ENCODE measurements around the gene ZKSCAN5.

The ZKSCAN5 gene

DNA sequence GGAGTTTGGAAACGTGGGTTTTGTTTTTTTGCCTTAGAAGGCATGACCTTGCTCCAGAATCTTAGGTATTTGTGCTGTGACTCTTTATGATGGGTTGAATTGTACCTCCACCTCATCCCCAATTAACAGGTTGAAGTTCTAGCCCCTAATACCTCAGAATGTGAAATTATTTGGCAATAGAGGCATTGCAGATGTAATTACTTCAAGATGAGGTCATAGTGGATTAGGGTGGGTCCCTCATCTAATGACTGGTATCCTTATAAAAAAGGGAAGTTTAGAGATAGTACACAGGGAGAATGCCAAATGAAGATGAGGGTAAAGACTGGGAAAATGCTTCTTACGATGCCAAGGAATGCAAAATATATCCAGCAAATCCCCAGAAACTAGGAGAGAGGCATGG, 50.5 kb downstream of the ZKSCAN5 start:
- Histone ChIP-seq H3F3A (ENCODE audit: insufficient read depth) (peaks cover 25% of the 10 kb centered on the region), H2AFZ (ENCODE audit: low read depth, low read length, severe bottlenecking) (no peak overlapping the region), H4K20me1 (ENCODE audit: low read depth, low read length) (no peaks in the 10 kb centered on the region), H3K9me3 (ENCODE audit: insufficient read depth, low read length) (no peaks in the 10 kb centered on the region), H3K4me2 (ENCODE audit: low read depth, low read length, poor library complexity, severe bottlenecking) (no peak overlapping the region), H3K9ac (ENCODE audit: low read length) (no peak overlapping the region), H3K4me3 (ENCODE audit: insufficient read depth, low read length, poor library complexity, severe bottlenecking) (no peak overlapping the region), H3K9me2 (replicated peaks; ENCODE audit: insufficient read depth, low read length) (no peaks in the 10 kb centered on the region), H3K27ac (ENCODE audit: low read depth, low read length) (no peak overlapping the region), H3K27me3 (ENCODE audit: low read length) (no peaks in the 10 kb centered on the region), H3K79me2 (ENCODE audit: insufficient read depth, low read length) (peaks cover 62% of the 10 kb centered on the region), H3K36me3 (ENCODE audit: low read length) (peaks cover 8% of the 10 kb centered on the region; the same call in 1 of the 2 replicates)
- TF ChIP-seq, protein P1, sequence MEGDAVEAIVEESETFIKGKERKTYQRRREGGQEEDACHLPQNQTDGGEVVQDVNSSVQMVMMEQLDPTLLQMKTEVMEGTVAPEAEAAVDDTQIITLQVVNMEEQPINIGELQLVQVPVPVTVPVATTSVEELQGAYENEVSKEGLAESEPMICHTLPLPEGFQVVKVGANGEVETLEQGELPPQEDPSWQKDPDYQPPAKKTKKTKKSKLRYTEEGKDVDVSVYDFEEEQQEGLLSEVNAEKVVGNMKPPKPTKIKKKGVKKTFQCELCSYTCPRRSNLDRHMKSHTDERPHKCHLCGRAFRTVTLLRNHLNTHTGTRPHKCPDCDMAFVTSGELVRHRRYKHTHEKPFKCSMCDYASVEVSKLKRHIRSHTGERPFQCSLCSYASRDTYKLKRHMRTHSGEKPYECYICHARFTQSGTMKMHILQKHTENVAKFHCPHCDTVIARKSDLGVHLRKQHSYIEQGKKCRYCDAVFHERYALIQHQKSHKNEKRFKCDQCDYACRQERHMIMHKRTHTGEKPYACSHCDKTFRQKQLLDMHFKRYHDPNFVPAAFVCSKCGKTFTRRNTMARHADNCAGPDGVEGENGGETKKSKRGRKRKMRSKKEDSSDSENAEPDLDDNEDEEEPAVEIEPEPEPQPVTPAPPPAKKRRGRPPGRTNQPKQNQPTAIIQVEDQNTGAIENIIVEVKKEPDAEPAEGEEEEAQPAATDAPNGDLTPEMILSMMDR (IDR thresholded peaks at IDR 0.05; ENCODE audit: insufficient read depth, low read length, poor library complexity, severe bottlenecking): no peak
- no peak for TF ChIP-seq EZH2phosphoT487 (conservative IDR thresholded peaks at IDR 0.05; ENCODE audit: low read length)

DNA sequence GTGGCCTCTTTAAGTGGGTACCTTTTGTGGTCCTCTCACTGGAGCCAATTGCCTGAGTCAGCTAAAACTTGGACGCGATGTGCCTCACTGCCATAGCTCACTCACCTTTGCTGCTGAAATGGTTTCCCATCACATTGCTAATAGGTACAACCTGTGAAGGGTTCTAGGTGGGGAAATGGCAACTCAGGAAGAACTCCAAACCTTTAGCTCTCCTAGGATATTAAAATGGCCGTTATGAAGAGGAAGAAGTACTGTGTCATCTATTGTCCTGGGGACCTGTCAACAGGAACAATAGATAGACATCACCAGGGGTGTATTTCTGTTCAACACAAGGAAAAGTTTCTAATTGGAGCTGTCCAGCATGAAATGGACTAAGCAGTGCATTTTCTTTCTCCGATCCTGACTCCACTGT, 52.7 kb downstream of the ZKSCAN5 start:
- H3K9ac ChIP-seq (ENCODE audit: low read length): peak overlapping the region; percentile 95
- peak overlapping the region; percentile 74 for H3K4me2 ChIP-seq (ENCODE audit: low read depth, low read length, poor library complexity, severe bottlenecking)
- H3K4me3 ChIP-seq (ENCODE audit: insufficient read depth, low read length, poor library complexity, severe bottlenecking): peak overlapping the region; percentile 91
- H3K27me3 ChIP-seq (ENCODE audit: low read length): no peaks in the 10 kb centered on the region
- H3K9me2 ChIP-seq (replicated peaks; ENCODE audit: insufficient read depth, low read length): no peaks in the 10 kb centered on the region
- H3K79me2 ChIP-seq (ENCODE audit: insufficient read depth, low read length): peaks cover 67% of the 10 kb centered on the region
- H3K36me3 ChIP-seq (ENCODE audit: low read length): peaks cover 25% of the 10 kb centered on the region
- H3F3A ChIP-seq (ENCODE audit: insufficient read depth): peaks cover 25% of the 10 kb centered on the region
- peak overlapping the region; percentile 84 for H3K27ac ChIP-seq (ENCODE audit: low read depth, low read length)
- H3K9me3 ChIP-seq (ENCODE audit: insufficient read depth, low read length): no peaks in the 10 kb centered on the region
- TF ChIP-seq, protein P1 (IDR thresholded peaks at IDR 0.05; ENCODE audit: insufficient read depth, low read length, poor library complexity, severe bottlenecking): no peak
- TF ChIP-seq EZH2phosphoT487 (conservative IDR thresholded peaks at IDR 0.05; ENCODE audit: low read length): no peak
- H4K20me1 ChIP-seq (ENCODE audit: low read depth, low read length): no peaks in the 10 kb centered on the region
- no peak overlapping the region for H2AFZ ChIP-seq (ENCODE audit: low read depth, low read length, severe bottlenecking)

DNA sequence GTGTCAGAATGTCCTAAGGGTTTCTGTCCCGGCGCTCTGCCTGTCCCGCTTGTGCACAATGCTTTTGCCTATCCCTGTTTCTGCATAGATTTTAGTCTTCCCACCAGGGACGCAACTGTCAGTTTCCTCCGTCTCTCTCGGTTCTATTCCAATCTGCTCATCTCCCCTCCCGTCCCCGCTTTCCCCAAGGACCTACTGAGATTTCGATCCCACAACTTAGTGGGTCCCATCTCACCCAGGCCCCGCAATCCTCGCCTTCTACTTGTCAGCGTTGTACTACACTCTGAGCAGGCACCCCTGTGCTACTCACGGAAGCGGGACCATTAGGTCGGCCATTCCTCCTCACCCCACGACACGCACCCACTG, 53.5 kb downstream of the ZKSCAN5 start:
- Histone ChIP-seq H3K27ac (ENCODE audit: low read depth, low read length) (peak overlapping the region; percentile 84), H3K27me3 (ENCODE audit: low read length) (no peaks in the 10 kb centered on the region), H3F3A (ENCODE audit: insufficient read depth) (peaks cover 25% of the 10 kb centered on the region), H3K9ac (ENCODE audit: low read length) (peak overlapping the region; percentile 95), H4K20me1 (ENCODE audit: low read depth, low read length) (no peaks in the 10 kb centered on the region), H3K4me3 (ENCODE audit: insufficient read depth, low read length, poor library complexity, severe bottlenecking) (peak overlapping the region; percentile 91), H3K9me3 (ENCODE audit: insufficient read depth, low read length) (no peaks in the 10 kb centered on the region), H3K36me3 (ENCODE audit: low read length) (peaks cover 33% of the 10 kb centered on the region), H3K79me2 (ENCODE audit: insufficient read depth, low read length) (peaks cover 71% of the 10 kb centered on the region), H3K9me2 (replicated peaks; ENCODE audit: insufficient read depth, low read length) (no peaks in the 10 kb centered on the region), H2AFZ (ENCODE audit: low read depth, low read length, severe bottlenecking) (peak overlapping the region; percentile 87), H3K4me2 (ENCODE audit: low read depth, low read length, poor library complexity, severe bottlenecking) (peak overlapping the region; percentile 74)
- TF ChIP-seq EZH2phosphoT487 (conservative IDR thresholded peaks at IDR 0.05; ENCODE audit: low read length): no peak
- TF ChIP-seq, protein P1 (IDR thresholded peaks at IDR 0.05; ENCODE audit: insufficient read depth, low read length, poor library complexity, severe bottlenecking): no peak
